Right lung (tissue), 5 donors: ENCODE data around the gene NBPF1. TPM values are rescaled to one million over a fixed set of nuclear protein-coding genes. Genes with fewer than 3 reads are reported as not detected.
"Not testable (repeated sequence)": the region's sequence is repeated elsewhere in the genome, so short reads cannot be mapped to it uniquely, and the experiment has no call there.

Experiments
- DNase-seq, 2 donors: peaks; one replicate each; pipeline ENCODE4 v3.0.0-alpha.2; 2013
- polyA plus RNA-seq, 5 donors: library from polyadenylated mRNA; unstranded; fragments of 120-200 nt; gene quantifications; one replicate each; pipeline versions ENCODE4 v1.2.1 to v1.2.3, GENCODE V29; 2013; ENCODE audit warnings: inconsistent platforms in 1 of 5, low replicate concordance in 1 of 5; ENCODE audit not compliant: insufficient read length in 5 of 5, insufficient read depth in 1 of 5

Gene NBPF1
- polyA plus RNA-seq, 5 donors, result 81.9 to 115 (median 106) TPM

GRCh38 chr1:16608838-16609560 is 4.4 kb downstream of the NBPF1 start:
- no peak for DNase-seq

- DNase-seq, result not testable (repeated sequence)
These were observed 5.2 kb downstream of the NBPF1 start for GRCh38 chr1:16607853-16608815.

- no peak for DNase-seq
These were observed 5.9 kb downstream of the NBPF1 start for GRCh38 chr1:16607433-16607851.

- DNase-seq, result not testable (repeated sequence)
These were observed 6.5 kb downstream of the NBPF1 start for GRCh38 chr1:16606666-16607432.

- peak in 1 of 2 donors; percentile 41 for DNase-seq
These were observed 7.5 kb downstream of the NBPF1 start for GRCh38 chr1:16605532-16606505.

- DNase-seq, result no peak
These were observed 8.2 kb downstream of the NBPF1 start for GRCh38 chr1:16605213-16605525.

- not testable (repeated sequence) for DNase-seq
These were observed 8.7 kb downstream of the NBPF1 start for GRCh38 chr1:16604514-16605212.

- not testable (repeated sequence) for DNase-seq
These were observed 9.7 kb downstream of the NBPF1 start for GRCh38 chr1:16603623-16604022.

- not testable (repeated sequence) for DNase-seq
These were observed 10.9 kb downstream of the NBPF1 start for GRCh38 chr1:16602336-16603011.

GRCh38 chr1:16600855-16601786 is 12.2 kb downstream of the NBPF1 start:
- DNase-seq, result not testable (repeated sequence)

- not testable (repeated sequence) for DNase-seq
These were observed 14.0 kb downstream of the NBPF1 start for GRCh38 chr1:16599326-16599725.

GRCh38 chr1:16595216-16595615 is 18.1 kb downstream of the NBPF1 start:
- DNase-seq, result not testable (repeated sequence)

GRCh38 chr1:16591845-16592244 is 21.5 kb downstream of the NBPF1 start:
- not testable (repeated sequence) for DNase-seq

- DNase-seq, result not testable (repeated sequence)
These were observed 25.3 kb downstream of the NBPF1 start for GRCh38 chr1:16588081-16588480.

GRCh38 chr1:16587639-16588038 is 25.7 kb downstream of the NBPF1 start:
- DNase-seq, result not testable (repeated sequence)

GRCh38 chr1:16565324-16565723 is 48.0 kb downstream of the NBPF1 start:
- not testable (repeated sequence) for DNase-seq

GRCh38 chr1:16561035-16561434 is 52.3 kb downstream of the NBPF1 start:
- not testable (repeated sequence) for DNase-seq

- not testable (repeated sequence) for DNase-seq
These were observed 52.9 kb downstream of the NBPF1 start for GRCh38 chr1:16560498-16560897.
